Iris pigment epithelial cell (primary cell): ENCODE data around the gene STAT5B.

Experiments
- DNase-seq: peaks from one replicate; pipeline ENCODE4 v3.0.0-alpha.2; 2011; ENCODE audit warnings: low read depth

The STAT5B gene

DNA sequence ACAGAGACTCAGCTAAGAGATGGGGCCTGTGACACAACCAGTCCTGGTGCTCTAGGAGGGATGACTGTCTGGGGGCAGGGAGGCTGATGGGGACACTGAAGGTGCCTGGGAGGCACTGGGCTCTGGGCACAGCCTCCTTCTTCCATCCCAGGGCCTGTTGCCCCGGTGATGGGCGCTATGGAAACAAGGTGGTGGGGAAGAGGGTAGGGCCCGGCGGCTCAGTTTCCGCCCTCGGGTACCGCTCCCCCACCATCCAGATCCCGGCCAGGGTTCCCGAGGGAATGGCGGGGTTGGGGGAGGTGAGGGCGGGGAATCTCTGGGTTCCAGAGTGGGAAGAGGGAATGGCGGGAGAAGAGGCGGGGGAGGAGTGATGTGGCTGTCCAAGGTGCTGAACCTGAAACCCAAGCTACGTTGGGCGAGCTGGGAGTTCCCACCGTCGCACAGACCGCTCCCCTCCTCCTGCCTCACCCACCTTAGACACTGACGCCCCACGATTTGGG lies 96.2 kb downstream of the STAT5B start:
- peak; percentile 23 for DNase-seq

DNA sequence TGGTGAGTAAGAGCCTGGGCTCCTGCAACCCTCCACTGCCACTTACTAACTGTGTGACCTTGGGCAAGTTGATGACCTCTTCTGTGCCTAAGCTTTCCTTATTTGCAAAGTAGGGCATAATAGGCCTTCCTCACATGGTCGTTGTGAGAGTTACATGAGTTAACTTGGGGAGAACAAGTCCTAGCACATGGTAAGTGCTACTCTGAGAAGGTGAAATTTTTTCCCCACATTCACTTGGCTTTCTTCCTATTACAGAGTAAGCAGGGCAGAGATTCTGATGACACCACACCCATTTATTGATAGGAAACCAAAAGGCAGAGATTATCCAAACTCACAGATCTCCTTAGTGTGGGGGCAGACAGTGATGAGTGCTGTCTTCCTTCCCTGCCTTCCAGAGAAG lies 96.9 kb downstream of the STAT5B start:
- DNase-seq: no peak

- no peak for DNase-seq
Measured at GRCh38 chr17:42178817-42179216, 97.4 kb downstream of the STAT5B start.

- DNase-seq: no peak
Measured at GRCh38 chr17:42177684-42178083, 98.5 kb downstream of the STAT5B start.

GRCh38 chr17:42174126-42174783 lies 101.9 kb downstream of the STAT5B start:
- no peak for DNase-seq

- DNase-seq: no peak
Measured at GRCh38 chr17:42171831-42172230, 104.4 kb downstream of the STAT5B start.

DNA sequence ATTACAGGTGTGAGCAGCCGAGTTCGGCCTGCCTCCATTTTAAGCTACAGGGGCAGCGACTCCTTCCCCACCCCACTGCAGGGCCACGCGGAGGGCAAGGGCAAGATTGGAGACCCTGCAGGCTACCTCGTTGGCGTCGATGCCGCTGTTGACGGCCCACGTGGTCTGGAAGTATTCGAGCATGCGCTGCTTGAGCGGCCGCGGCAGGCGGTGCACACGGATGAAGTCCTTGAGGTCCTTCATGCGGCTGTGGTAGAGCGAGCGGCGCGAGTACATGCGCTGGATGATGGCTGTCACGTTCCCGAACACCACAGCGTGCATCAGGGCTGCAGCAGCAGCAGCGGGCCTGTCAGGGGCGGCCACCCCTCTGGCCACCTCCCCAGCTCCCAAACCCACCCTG lies 106.8 kb downstream of the STAT5B start:
- DNase-seq: no peak

DNA sequence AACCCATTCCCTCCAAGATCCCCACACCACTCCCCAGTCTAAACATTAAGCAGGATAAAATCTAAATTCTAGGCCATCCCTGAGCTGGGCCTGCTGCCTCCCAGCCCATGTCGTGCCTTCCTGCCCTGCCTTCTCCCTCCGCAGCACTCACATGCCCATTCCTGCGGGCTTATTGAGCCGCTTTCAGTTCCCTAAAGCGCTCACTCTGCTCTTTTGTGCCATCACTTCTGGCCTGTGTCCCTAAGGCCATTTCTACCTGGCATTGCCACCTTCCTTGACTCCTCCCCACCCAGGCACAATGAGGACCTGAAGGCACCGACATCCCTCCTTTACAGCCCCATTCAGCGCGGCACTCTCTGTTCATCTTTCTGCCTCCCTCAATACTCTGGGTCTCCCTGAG lies 108.4 kb downstream of the STAT5B start:
- no peak for DNase-seq

- DNase-seq: no peak
Measured at GRCh38 chr17:42166196-42166763, 109.9 kb downstream of the STAT5B start.

DNA sequence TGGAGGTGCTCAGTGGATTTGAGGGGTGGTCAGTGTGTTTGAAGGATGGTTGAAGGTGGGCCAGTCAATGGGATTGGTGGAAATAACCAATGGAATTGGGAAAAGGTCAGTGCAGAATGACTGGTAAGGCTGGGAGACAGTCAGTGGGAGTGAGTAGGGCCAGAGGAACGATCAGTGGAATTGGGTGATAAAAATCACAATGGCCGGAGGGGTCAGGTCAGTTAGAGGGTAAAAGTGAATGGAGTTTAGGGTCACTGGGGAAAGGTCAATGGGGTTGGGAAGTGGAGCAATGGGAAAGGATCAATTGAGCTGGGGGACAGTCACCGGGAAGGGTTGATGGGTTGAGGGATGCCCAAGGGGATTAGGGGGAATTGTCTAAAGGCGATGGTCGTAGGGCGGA lies 110.4 kb downstream of the STAT5B start:
- no peak for DNase-seq

GRCh38 chr17:42163696-42164407 lies 112.3 kb downstream of the STAT5B start:
- no peak for DNase-seq

DNA sequence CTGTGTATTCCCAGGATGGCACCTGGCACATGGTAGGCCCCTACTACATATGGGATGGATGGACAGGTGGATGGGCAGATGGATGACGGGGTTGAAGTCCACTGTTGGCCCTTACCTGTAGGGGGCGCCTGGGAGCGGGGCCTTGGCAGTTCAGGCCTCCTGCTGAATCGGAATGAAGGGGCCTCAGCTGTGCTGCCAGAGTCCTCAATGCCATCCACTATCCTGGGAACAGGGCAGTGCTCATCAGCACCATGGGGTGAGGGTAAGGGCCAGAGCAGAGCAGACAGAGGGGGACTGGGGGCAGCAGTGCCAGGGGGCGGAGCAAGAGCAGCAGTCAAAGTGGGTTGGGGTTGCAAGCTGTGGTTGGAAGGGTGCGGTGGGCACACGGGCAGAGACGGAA lies 113.1 kb downstream of the STAT5B start:
- no peak for DNase-seq

GRCh38 chr17:42160531-42160910 lies 115.7 kb downstream of the STAT5B start:
- no peak for DNase-seq

DNA sequence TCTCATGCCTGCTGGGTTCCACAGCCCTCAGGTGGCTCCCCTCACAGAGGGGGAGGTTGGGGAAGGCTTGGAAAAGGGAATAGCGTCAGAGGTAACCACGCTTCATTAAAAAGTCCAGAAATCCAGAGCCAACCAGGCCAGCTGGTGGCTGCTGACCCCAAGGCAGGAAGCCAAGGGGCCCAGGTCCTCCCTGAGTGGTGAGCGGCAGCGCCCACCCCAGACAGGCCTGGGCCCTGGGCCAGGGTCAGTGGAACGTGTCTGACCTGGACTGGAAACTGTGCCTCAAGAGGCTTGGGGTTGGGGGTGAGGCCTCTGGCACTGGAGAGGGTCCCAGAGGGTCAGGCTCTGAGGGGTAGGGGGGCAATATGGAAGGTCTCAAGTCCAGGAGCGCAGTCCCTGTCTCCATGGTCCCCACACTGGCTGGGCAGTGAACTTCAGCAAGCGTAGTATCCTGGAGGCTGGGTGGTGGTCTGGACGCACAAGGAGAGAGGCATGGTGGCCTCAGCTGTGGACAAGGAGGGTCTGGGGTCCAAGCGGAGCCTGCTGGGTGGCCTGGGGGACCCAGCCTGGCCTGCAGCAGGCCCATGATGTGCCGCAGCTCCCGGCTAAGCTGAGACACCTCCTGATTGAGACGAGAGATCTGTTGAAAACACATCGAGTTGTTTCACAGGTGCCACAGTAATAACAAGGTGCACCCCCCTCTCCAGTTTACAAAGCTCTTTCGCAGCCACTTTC lies 116.2 kb downstream of the STAT5B start:
- DNase-seq: no peak

GRCh38 chr17:42155614-42156045 lies 120.6 kb downstream of the STAT5B start:
- DNase-seq: no peak

DNA sequence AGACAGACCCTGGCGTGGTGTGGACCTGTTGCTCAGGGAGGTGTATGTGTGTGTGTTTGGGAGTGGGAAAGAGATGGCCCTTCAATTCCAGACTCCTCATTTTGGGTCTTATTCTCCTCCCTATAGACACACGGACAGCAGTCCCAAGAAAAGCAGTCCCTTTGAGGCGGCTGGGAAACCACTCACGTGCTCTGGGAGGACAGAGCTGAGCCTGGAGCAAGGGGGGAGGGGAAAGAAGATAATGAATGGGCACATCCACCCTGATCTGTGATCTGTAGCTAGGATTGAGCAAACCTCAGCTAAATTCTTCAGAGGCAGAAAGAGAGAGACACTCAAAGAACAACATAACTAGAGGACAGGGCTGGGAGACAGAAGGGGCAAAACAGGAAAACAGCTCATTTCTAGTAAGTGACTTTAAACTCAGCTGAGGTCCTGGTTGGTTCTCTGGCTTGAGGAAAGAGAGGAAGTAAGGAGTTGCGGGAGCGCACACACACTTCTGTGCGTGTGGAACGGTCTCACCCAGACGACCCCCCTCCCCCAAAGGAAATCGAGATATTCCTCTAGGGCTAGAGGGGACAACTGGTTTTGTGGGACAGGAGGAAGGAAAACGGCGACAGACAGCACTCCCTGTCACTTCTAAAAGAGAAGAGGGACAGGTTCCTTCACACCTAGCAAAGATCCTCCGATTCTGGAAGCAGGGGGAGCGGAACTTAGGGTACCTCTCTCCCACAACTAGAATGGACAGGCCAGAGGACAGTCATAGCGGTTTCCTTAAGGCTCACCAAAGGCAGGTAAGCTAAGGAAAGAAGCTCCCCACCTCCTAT lies 122.1 kb downstream of the STAT5B start:
- peak; percentile 49 for DNase-seq
